OCI-LY7 (cell line): ENCODE results near the gene TMPRSS3. TPM values are rescaled to one million over a fixed set of nuclear protein-coding genes. Genes with fewer than 3 reads are reported as not detected.

Experiments
- BruUV-seq: library from RNA; stranded (reverse); fragments of 400-500 nt; replicated peaks from 2 replicates; lab custom pipeline; 2021; lab: Mats Ljungman, UMichigan
- CTCF ChIA-PET: fragments of 300-600 bp; sonication (Branson Sonifier 250); formaldehyde crosslinking; loops from one replicate; lab custom pipeline; 2022; ENCODE audit warnings: antibody characterized with exemption; ENCODE audit not compliant: unreplicated experiment; lab: Charles Lee
- POLR2A ChIA-PET: fragments of 300-600 bp; sonication (Branson Sonifier 250); formaldehyde crosslinking; loops from one replicate; lab custom pipeline; 2022; ENCODE audit warnings: antibody characterized with exemption; lab: Charles Lee
- DNase-seq: peaks from one replicate; pipeline ENCODE4 v3.0.0-alpha.2; 2015; ENCODE audit warnings: low spot score
- H2AFZ ChIP-seq: fragments of 200-600 bp; sonication (generic), shearing (Covaris generic); 2 replicates; pipeline ENCODE4 v1.6.1; 2014; ENCODE audit warnings: mild to moderate bottlenecking, antibody characterized with exemption, low read length, moderate library complexity
- H3K27ac ChIP-seq: fragments of 200-600 bp; sonication (generic); 2 replicates; pipeline ENCODE4 v1.5.1; 2014; ENCODE audit warnings: mixed run types, low read depth, mild to moderate bottlenecking, moderate library complexity, low read length, inconsistent platforms; ENCODE audit not compliant: poor library complexity, severe bottlenecking
- H3K36me3 ChIP-seq: fragments of 200-600 bp; sonication (generic); 2 replicates; pipeline ENCODE4 v1.6.1; 2014; ENCODE audit warnings: mild to moderate bottlenecking, antibody characterized with exemption, low read length, moderate library complexity, mixed read lengths; ENCODE audit not compliant: insufficient read depth
- H3K4me1 ChIP-seq: fragments of 200-600 bp; sonication (generic); 2 replicates; pipeline ENCODE4 v1.5.1; 2014; ENCODE audit warnings: mild to moderate bottlenecking, low read length; ENCODE audit not compliant: insufficient read depth, poor library complexity, severe bottlenecking
- H3K4me2 ChIP-seq: fragments of 200-600 bp; sonication (generic); 2 replicates; pipeline ENCODE4 v1.6.1; 2014; ENCODE audit warnings: mild to moderate bottlenecking, low read length
- H3K4me3 ChIP-seq: fragments of 200-600 bp; sonication (generic); 2 replicates; pipeline ENCODE4 v1.5.1; 2014; ENCODE audit warnings: mild to moderate bottlenecking, low read depth, low read length; ENCODE audit not compliant: poor library complexity, severe bottlenecking
- H3K79me2 ChIP-seq: fragments of 200-600 bp; sonication (generic); 2 replicates; pipeline ENCODE4 v1.6.1; 2016; ENCODE audit warnings: low read depth, mild to moderate bottlenecking, low read length, moderate library complexity, mixed read lengths; ENCODE audit not compliant: insufficient read depth
- H3K9me2 ChIP-seq: fragments of 200-600 bp; sonication (generic); 2 replicates; pipeline ENCODE4 v1.6.1; 2016; ENCODE audit warnings: mild to moderate bottlenecking, low read length, mixed read lengths; ENCODE audit not compliant: insufficient read depth
- H3K9me3 ChIP-seq: fragments of 200-600 bp; sonication (generic); 2 replicates; pipeline ENCODE4 v1.6.1; 2014; ENCODE audit warnings: mild to moderate bottlenecking, mixed run types, low read length, mixed read lengths
- H4K20me1 ChIP-seq: fragments of 200-600 bp; sonication (generic); 2 replicates; pipeline ENCODE4 v1.6.1; 2014; ENCODE audit warnings: mild to moderate bottlenecking, antibody characterized with exemption, low read length, moderate library complexity, mixed read lengths; ENCODE audit not compliant: insufficient read depth
- CTCF ChIP-seq: fragments of 200-600 bp; sonication (generic); conservative IDR thresholded peaks from 2 replicates; pipeline ENCODE4 v1.5.1; 2014; ENCODE audit warnings: mild to moderate bottlenecking, antibody characterized with exemption, low read length, moderate library complexity, mixed read lengths
- EZH2phosphoT487 ChIP-seq: fragments of 200-600 bp; sonication (generic); IDR thresholded peaks from 2 replicates; pipeline ENCODE4 v1.6.1; 2018; ENCODE audit warnings: low read depth, borderline replicate concordance, mild to moderate bottlenecking, mixed run types, antibody characterized with exemption, low read length, moderate library complexity, mixed read lengths
- intact Hi-C: fragments of 100-400 bp; cut with micrococcal nuclease; formaldehyde crosslinking; loops from one replicate; pipeline ENCODE4 v1.10.0; 2022; ENCODE audit not compliant: unreplicated experiment
- total RNA-seq, 2 experiments: library from RNA; depleted of rRNA in 1 of 2; stranded (reverse); fragments of >200 nt in 1 of 2; shearing (Covaris generic) in 1 of 2; gene quantifications; 2 replicates each; pipeline ENCODE4 v1.2.3, GENCODE V29; 2014 to 2022

TMPRSS3 gene
- total RNA-seq, 2 experiments from 2014 or later, result not detected

DNA sequence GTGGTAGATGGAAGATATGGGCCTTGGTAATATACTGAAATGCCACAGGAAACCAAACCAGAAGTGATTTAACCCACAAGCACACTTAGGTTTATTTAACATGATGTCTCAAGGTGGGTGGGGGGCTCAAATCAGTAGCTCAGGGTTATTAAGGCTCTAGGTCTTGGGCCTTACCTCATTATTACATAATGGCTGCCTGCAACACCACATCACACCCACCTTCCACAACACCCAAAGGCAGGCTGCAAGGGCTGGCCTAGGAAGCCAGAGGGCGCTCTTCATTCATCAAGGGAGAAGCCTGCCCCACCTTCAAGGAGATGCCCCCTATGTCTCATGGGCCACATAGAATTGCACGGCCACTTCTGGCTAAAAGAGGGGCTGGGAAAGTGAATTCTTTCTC lies 35.5 kb downstream of the TMPRSS3 start:
- no TSS peak for BruUV-seq
- TF ChIP-seq EZH2phosphoT487, result no peak
- TF ChIP-seq CTCF, result peak; percentile 58
- no peak overlapping the region for H2AFZ ChIP-seq
- H3K4me3 ChIP-seq, result no peak overlapping the region
- no peaks in the 10 kb centered on the region for H3K79me2 ChIP-seq
- CTCF ChIA-PET, result interaction anchor here (0.5 to 0.7 kb wide), 2 partner anchors 49 to 84 kb away, joined by 3 read pairs; no protein-coding TSS in a partner anchor
- no peaks in the 10 kb centered on the region for H3K36me3 ChIP-seq
- peaks cover 15% of the 10 kb centered on the region for H3K4me1 ChIP-seq
- no peaks in the 10 kb centered on the region for H3K9me2 ChIP-seq
- intact Hi-C loops, result loop anchor here (10.0 kb wide), 1 partner anchor 94 kb away; no protein-coding TSS in a partner anchor
- POLR2A ChIA-PET, result no interaction called here
- no peaks in the 10 kb centered on the region for H4K20me1 ChIP-seq
- H3K9me3 ChIP-seq, result 0 out of 2 replicates have a peak, but pooled peaks cover 8% of the 10 kb centered on the region
- H3K4me2 ChIP-seq, result no peak overlapping the region
- peak; percentile 26 for DNase-seq
- no peak overlapping the region for H3K27ac ChIP-seq

- ChIA-PET POLR2A (no interaction called here), CTCF (no interaction called here)
- H3K36me3 ChIP-seq, result no peaks in the 10 kb centered on the region
- H4K20me1 ChIP-seq, result no peaks in the 10 kb centered on the region
- no peak overlapping the region for H3K4me2 ChIP-seq
- peaks cover 12% of the 10 kb centered on the region; the same call in 1 of the 2 replicates for H3K9me3 ChIP-seq
- H3K79me2 ChIP-seq, result no peaks in the 10 kb centered on the region
- H3K27ac ChIP-seq, result no peak overlapping the region
- TF ChIP-seq EZH2phosphoT487 (no peak), CTCF (no peak)
- H2AFZ ChIP-seq, result no peak overlapping the region
- DNase-seq, result no peak
- peaks cover 15% of the 10 kb centered on the region for H3K4me1 ChIP-seq
- no peaks in the 10 kb centered on the region for H3K9me2 ChIP-seq
- H3K4me3 ChIP-seq, result no peak overlapping the region
- no TSS peak for BruUV-seq
- intact Hi-C loops, result no loop called here
Measured at GRCh38 chr21:42358937-42359336, 36.9 kb downstream of the TMPRSS3 start.

DNA sequence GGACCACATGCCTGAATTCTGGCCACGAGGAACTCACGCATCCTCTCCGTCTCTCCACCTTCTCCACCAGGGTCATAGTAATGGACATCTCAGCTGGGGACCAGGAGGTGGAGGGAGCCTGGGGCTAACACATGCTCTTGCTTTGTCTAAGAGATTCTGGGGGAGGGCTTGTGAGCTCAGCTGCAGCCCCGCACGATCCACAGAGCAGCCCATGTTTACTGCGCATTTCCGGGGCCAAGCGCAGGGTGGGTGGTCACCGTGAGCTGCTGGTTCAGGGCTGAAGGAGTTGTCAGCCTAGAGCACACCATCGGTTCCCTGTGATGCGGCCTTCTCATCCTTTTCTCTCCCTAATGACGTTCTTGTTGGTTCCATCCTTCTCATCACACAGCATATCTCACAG lies 37.6 kb downstream of the TMPRSS3 start:
- Histone ChIP-seq H3K9me2 (no peaks in the 10 kb centered on the region), H3K27ac (no peak overlapping the region), H3K36me3 (no peaks in the 10 kb centered on the region), H3K79me2 (no peaks in the 10 kb centered on the region), H3K9me3 (peaks cover 12% of the 10 kb centered on the region; the same call in 1 of the 2 replicates), H2AFZ (no peak overlapping the region), H3K4me2 (no peak overlapping the region), H3K4me1 (peaks cover 13% of the 10 kb centered on the region), H4K20me1 (no peaks in the 10 kb centered on the region), H3K4me3 (no peak overlapping the region)
- TF ChIP-seq CTCF, result no peak
- no peak for DNase-seq
- BruUV-seq, result no TSS peak
- ChIA-PET CTCF (no interaction called here), POLR2A (no interaction called here)
- intact Hi-C loops, result no loop called here
